NCI-H510A (cell line): ENCODE data around the gene NUPR1.
"Not testable (repeated sequence)": the region's sequence is repeated elsewhere in the genome, so short reads cannot be mapped to it uniquely, and the experiment has no call there.

Experiments
- DNase-seq: peaks from one replicate; lab custom pipeline; 2025; lab: John Stamatoyannopoulos, UW

NUPR1 gene

DNA sequence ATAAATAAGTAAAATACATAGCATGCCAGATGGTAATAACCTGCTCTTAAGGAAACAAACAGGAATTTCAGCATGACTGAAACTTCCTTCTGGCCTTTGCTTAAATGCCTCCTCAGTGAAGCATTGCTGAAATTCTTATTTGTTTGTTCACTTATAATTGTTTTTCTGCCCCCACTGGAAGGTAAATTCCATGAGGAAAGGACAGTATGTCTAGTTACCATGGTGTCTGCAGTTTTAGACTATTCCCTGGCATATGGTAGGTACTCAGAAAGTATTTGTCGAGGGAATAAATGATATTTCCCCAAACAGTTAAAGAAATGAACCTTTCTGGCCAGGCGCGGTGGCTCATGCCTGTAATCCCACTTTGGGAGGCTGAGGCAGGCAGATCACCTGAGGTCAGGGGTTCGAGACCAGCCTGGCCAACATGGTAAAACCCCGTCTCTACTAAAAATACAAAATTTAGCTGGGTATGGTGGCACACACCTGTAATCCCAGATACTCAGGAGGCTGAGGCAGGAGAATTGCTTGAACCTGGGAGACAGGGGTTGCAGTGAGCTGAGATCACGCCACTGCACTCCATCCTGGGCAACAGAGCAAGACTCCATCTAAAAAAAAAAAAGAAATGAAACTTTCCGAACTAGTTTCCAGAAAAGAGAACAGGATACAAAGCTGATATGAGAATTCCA, 11.5 kb downstream of the NUPR1 start:
- DNase-seq = not testable (repeated sequence)

DNA sequence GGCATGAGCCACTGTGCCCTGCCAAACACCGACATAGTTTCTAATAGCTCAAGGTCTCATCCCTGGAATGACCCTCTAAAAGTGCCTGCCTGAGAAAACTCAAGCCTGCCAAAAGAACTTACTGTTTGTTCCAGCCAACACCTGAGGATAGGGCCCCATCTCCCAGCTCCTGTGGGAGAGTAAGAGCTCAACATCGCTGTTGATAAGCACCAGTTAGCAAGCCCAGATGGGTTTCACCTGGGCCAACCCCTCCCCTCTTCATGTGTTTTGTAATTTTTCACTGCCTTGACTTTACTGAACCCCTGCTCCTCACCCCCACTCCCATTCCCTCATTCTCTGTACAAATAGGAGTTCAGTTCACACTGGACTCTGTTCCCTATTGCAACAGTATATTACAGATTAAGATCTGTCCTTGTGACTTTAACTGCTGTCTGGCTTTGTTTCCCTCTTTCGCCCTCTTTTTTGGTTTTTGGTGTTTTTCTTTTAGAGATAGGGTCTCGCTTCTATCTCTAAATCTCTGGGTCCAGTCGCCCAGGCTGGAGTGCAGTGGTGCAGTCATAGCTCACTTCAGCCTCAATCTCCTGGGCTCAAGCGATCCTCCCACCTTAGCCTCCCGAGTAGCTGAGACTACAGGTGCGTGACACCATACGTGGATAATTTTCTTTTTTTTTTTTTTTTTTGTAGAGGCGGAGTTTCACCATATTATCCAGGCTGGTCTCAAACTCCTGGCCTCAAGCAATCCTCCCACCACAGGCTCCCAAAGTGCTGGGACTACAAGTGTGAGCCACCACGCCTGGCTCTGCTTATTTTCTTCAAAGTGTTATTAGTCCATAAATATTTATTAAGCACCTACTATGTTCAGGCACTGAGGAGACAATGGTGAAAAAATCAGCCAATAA, 12.3 kb downstream of the NUPR1 start:
- DNase-seq = no peak

DNA sequence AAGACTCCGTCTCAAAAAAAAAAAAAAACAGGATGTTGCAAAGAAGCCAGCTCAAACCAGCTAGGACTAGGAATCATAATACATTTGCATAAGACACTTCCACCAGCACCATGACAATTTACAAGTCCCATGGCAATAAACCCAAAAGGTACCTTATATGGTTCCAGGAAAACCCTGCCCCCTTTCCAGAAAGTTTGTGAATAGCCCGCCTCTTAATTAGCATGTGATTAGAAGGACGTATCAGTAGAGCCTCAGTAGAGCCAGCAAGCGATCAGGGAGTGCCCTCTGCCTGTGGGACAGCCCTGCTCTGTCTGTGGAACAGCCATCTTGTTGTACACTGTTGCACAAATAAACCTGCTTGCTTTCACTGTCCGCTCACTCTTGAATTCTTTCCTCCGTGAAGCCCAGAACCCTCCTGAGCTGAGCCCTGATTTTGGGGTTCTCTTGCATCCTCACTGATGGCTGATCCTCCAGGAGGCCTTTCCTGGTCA, 14.0 kb downstream of the NUPR1 start:
- DNase-seq = no peak

DNA sequence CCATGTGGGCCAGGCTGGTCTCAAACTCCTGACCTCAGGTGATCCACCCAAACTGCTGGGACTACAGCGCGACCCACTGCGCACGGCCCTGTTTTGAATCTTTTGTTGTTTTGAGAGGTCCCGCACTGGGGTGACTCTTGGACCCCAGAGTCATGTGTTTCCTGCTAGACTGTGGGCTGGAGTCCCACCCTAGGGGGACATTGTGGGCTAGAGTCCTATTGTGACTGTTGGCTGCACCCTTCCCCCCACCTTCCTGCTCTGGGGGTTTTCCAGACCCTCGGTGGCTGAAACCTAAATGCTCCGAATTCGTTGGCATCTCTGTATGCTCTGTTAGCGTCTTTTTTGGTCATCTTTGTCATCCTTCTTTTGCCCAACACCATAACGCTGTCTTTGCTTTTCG, 16.0 kb downstream of the NUPR1 start:
- no peak for DNase-seq

DNA sequence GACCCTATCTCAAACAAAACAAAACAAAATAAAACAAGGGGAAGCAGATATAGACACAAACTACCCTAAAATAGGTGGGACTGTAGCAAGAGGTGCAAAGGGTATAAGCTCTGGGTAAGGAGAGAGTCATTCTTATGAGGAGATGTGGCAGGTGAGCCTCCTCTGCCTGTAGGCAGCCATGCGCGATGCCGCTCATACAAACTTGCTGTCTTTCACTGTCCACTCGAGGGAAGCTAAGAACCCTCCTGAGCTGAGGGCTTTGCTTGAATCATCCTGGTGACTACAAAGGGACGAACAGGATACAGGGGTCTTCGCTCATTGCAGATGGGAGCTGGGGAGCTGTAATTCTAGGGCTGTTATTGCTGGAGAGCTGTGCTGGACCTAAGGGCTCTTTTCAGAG, 17.3 kb downstream of the NUPR1 start:
- DNase-seq = no peak

DNA sequence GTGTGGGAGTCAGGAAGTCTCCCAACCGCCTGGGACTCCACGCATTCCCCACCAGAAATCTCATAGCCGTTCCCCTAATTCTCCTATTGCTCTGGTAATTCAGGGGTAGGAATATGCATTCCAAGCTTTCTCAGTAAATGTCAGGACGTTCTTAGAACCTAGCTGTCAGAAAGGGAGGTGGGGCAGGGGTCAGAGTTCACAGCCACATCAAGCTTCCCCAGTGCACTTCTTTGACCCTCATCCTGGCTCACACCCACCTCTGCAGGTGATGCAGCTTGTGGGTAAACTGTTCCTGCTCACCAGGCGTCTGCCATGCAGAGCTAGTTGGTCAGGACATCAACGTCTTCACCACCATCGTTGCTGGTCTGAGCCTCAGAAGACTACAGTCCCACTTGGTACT, 18.1 kb downstream of the NUPR1 start:
- DNase-seq = no peak

DNA sequence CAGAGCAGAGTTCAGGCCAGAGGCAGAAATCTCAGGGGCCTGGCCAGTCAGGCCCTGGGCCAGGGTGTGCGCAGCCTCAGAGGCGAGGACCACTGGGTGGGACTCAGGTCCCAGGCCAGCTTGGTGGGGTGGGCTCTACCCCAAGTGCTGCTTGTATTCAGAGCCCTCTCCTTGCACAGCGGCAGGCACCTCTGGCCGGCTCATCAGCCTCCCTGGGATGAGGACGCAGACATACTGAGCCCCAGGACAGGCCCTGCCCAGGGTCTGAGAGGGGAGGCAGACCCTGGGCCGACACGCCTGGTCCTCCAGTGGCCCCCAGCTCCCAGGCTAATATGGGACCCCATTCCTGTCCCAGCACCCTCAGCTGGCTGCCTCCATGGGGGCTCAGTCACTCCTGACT, 24.5 kb downstream of the NUPR1 start:
- DNase-seq = no peak

DNA sequence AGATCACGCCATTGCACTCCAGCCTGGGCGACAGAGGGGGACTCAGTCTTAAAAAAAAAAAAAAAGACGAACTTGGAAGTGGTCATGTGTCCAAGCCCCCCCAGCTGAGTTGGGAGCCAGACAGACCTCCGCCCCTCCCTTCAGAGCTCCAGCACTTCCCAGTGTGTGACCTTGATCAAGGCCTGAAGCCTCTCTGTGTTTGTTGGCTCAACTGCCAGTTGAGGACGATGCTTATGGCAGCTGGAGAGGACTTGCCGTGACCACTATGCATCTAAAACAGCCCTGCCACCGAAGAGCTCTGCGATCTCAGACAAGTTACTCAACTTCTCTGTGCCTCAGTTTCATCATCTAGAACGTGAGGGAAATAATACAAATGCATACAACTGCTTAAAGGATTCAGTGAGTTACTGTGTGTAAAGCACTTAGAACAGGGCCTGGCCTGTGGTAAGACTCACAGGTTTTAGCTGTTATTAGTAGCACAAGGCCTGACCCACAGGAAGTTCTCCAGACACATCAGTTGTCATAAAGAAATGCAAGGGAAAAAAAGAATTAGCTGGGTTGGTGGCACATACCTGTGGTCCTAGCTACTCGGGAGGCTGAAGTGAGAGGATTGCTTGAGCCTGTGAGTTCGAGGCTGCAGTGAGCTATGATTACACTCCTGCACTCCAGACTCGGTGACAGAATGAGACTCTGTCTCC, 25.1 kb downstream of the NUPR1 start:
- no peak for DNase-seq

DNA sequence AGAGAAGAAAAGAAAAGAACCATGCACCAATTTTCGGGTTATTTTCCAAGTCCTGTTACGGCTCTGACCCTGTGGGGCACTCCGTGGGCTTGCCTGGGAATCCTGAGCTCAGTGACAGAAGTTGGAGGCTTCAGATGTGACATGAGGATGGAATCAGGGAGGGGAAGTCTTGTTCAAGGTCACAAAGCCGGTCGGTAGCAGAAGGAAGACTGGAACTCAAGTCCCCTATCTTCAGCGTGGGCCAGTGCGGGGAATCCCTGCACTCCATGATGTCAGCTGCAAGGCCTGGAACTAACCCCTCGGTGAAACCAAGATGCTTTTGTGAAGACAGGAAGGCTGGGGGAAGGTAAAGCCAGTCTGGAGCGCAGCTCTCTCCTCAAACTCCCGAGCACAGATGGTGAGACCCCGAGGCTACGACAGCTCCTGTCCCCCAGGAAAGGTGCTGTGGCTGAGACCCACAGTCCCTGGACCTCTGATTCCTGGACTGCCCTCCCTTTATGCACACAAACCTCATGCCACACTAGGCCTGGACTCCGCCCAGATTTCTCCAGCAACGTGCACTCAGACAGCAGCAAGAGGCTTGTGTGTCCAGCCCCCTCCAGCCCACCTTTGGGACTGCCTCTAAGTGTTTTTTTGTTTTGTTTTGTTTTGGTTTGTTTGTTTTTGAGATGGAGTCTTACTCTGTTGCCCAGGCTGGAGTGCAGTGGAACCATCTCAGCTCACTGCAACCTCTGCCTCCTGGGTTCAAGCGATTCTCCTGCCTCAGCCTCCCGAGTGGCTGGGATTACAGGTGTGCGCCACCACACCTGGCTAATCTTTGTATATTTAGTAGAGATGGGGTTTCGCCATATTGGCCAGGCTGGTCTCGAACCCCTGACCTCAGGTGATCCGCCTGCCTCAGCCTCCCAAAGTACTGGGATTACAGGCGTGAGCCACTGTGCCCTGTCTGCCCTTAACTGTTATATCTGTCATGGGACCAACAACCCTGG, 26.7 kb downstream of the NUPR1 start:
- DNase-seq = no peak

DNA sequence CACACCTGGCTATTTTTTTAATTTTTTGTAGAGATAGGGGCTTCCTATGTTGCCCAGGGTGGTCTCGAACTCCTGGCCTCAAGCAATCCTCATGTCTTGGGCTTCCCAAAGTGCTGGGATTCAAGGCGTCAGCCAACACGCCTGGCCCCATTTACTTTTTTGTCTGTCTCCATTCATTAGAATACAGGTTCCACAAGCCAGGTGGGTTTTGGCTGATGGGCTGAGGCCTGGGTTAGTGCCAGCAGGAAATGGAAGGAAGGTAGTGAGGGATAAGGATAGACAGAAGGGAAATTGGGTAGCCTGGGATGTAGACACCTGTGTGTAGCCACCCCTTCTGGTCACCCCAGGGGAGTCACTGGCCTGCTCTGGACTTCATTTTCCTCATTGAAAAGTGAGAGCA, 27.7 kb downstream of the NUPR1 start:
- no peak for DNase-seq

DNA sequence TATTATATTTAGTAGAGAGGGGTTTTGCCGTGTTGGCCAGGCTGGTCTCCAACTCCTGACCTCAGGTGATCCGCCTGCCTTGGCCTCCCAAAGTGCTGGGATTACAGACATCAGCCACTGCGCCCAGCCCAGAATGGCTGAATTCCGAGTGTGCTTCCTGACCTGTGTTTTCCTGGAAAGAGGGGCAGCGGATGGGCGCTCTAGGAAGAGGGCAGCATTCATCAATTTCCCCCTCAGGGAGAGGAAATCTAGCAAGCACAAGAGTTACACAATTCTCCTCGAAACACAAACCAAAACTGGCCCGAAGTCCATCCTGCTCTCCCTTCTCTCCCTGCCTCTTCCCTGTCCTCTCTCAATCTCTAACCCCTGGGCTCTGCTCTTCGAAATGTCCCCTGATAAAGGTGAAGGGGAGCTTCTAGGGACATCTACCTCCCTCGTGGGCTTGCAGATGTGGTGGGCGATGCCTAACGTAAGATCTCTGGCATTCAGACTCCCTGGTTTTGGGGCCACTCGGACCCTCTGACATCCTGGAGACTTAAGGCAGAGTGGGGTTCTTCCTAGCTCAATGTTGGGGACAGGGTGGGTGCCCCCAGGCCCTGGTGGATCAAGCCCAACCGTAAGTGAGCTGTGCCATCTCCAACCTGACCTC, 33.2 kb downstream of the NUPR1 start:
- DNase-seq = no peak

DNA sequence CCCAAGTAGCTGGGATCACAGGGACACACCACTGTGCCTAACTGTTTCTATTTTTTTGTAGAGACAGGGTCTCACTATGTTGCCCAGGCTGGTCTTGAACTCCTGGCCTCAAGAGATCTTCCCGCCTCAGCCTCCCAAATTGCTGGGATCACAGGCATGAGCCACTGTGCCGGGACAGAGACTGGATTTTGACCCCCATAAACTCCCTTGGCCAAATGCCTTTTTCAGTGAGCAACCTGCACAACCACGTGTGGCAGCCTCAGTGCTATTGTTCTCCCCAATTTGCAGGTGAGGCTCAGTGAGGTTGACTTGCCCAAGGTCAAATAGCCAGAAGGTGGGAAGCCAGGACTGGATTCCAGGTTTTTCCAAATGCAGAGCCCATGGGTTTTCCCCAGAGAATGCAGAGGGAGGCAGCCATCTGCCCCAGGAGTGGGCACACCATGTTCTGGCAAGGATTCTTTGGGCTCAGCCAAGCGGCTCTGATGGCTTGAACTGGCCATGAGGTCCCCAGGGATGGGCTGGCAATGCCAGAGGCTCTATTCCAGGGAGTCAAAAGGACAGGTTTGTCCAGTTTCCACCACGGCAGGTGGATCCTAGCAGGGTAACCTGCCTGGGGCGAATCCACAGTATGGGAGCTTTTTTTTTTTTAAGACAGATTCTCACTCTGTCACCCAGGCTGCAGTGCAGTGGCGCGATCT, 33.9 kb downstream of the NUPR1 start:
- DNase-seq = no peak

DNA sequence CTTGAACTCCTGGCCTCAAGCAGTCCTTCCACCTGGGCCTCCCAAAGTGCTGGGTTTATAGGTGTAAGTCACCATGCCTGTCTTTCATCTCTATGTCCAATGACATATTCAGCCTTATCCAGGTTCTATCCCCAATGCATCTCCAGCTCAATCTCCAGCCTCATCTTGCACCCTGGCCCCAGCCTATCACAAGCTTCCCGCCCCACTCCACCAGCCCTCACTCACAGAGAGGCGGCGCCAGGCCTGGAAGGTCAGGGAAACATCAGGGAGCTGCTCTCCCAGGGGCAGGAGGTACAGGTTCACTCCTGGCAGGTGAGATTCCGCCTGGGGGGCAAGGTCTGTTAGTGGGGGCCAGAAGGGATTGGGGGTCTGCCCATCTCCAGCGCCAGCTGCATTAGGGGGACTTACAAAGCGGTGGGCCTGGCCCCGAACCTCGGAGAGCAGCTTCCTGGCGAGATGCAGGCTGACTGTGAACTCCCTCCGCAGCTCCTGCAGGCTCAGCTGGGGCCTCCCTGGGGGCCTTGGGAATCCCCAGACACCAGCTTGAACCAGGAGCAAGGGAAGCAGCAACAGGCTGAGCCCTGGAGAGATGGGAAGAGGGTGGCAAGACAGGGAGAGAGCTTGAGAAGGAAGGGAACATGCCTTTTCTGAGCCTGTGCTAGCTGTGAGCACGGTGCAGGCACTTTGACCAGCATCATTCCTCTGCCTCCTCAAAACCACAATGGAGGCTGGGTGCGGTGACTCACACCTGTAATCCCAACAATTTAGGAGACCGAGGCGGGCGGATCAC, 35.1 kb downstream of the NUPR1 start:
- no peak for DNase-seq

DNA sequence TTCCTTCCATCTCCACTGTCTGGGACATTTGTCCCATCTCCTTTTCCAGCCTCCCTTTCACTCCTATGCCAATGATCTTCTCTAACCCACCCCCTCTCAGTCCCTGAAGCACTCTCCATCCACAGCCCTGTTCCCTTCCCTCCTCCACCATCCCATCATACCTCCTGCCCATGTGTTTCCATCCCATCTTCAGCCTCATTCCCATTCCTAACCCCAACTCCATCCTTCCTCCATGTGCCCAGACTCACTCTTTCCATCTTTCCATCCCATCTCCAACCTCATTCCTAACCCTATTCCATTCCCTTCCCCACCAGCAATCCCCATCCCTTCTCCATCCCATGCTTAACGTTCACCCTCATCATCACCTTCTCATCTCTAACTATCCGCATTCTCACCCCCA, 36.5 kb downstream of the NUPR1 start:
- no peak for DNase-seq

DNA sequence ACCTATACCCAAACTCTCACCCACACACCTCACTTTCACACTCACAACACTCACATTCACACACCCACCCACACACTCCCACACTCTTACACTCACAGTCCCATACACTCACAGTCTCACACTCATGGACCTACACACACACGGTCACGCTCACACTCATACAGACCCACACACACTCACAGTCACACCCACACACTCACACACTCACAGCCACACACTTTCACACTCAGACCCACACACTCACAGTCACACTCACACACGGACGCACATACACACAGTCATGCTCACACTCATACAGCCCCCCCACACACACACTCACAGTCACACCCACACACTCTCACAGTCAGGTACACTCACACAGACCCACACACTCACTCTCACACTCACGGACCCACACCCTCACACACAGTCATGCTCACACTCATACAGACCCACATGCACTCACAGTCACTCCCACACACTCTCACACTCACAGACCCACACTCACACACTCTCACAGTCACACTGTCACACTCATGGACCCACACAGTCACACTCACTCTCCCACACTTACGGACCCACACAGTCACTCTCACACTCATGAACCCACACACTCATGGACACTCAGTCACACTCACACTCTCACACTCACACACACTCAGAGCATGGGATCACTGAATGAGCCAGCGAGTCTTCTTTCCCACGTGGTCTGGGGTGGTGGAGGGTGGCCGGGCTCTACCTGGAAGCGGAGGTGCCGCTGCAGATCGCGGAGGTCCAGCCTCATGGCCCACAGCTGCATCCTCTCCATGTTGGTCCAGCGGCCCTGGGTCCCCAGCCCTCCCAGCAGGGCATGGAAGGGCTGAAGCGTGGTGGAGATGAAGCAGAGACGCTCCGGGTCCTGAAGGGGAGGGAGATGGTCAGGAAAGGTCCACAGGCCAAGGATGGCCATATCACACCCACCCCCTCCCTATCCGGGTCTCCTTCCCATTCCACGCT, 37.2 kb downstream of the NUPR1 start:
- DNase-seq = no peak

DNA sequence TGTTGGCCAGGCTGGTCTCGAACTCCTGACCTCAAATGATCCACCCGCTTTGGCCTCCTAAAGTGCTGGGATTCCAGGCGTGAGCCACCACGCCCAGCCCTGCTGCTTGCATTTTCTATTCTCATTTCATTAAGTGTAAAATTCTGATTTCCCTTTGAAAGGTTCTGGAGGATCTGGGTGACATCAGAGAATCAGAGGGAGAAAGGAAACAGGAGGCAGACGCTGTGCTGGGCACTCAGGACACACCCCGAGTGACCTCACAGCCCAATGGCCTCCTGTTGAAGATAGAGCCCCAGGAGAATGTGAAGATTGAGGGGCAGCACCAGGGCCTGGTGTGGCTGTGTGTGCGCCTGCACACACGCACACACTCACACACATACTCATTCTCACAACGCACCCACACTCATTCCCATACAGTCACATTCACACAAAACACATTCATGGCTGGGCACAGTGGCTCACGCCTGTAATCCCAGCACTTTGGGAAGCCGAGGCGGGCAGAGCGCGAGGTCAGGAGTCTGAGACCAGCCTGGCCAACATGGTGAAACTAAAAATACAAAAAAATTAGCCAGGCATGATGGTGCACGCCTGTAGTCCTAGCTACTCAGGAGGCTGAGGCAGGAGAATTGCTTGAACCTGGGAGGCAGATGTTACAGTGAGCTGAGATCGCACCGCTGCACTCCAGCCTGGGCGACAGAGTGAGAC, 38.1 kb downstream of the NUPR1 start:
- DNase-seq = not testable (repeated sequence)

DNA sequence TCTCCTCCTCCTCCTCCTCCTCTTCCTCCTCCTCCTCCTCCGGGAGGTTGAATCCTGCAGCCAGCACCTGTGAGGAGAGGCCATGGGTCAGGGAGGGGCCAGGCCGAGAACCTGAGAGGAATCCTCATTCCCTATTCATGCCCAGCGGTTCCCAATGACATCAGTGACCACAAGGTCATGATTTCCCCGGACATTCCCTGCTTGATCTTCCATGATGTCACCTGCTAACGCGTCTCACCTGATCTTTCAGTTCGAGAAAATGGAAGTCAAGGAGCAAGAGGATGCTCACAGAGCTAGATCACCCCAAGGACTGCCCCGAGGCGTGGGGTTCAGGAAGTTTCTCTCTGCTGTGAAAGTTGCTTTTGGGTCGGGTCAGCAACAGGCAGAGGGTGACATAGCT, 38.9 kb downstream of the NUPR1 start:
- DNase-seq = no peak
